Fibroblast of upper back skin (primary cell): ENCODE results near the gene TMEM250.

ENCODE experiments used
- DNase-seq: peaks from one replicate; pipeline ENCODE4 v3.0.0-alpha.2; 2013

Gene TMEM250

GRCh38 chr9:136093995-136094881, 24.4 kb downstream of the TMEM250 start:
- DNase-seq = peak; percentile 47

- DNase-seq = no peak
Observed at GRCh38 chr9:136093346-136093986, 25.2 kb downstream of the TMEM250 start.

- no peak for DNase-seq
Observed at GRCh38 chr9:136092741-136093140, 25.9 kb downstream of the TMEM250 start.

- DNase-seq = no peak
Observed at GRCh38 chr9:136092353-136092650, 26.4 kb downstream of the TMEM250 start.

- DNase-seq = no peak
Observed at GRCh38 chr9:136091582-136092352, 26.9 kb downstream of the TMEM250 start.

GRCh38 chr9:136090768-136091581, 27.7 kb downstream of the TMEM250 start:
- no peak for DNase-seq

GRCh38 chr9:136090056-136090735, 28.5 kb downstream of the TMEM250 start:
- DNase-seq = no peak

GRCh38 chr9:136089697-136090045, 29.0 kb downstream of the TMEM250 start:
- DNase-seq = peak; percentile 47

- DNase-seq = no peak
Observed at GRCh38 chr9:136088939-136089696, 29.6 kb downstream of the TMEM250 start.

GRCh38 chr9:136088481-136088938, 30.2 kb downstream of the TMEM250 start:
- no peak for DNase-seq

- DNase-seq = no peak
Observed at GRCh38 chr9:136087741-136088480, 30.8 kb downstream of the TMEM250 start.

- no peak for DNase-seq
Observed at GRCh38 chr9:136086951-136087740, 31.5 kb downstream of the TMEM250 start.

- no peak for DNase-seq
Observed at GRCh38 chr9:136086213-136086881, 32.3 kb downstream of the TMEM250 start.

GRCh38 chr9:136085815-136086212, 32.9 kb downstream of the TMEM250 start:
- no peak for DNase-seq

GRCh38 chr9:136084063-136084944, 34.4 kb downstream of the TMEM250 start:
- no peak for DNase-seq

GRCh38 chr9:136083558-136084062, 35.1 kb downstream of the TMEM250 start:
- DNase-seq = no peak

- no peak for DNase-seq
Observed at GRCh38 chr9:136082496-136083361, 35.9 kb downstream of the TMEM250 start.
